HepG2 (cell line): ENCODE data around the gene JAK1. TPM values are rescaled to one million over a fixed set of nuclear protein-coding genes. Genes with fewer than 3 reads are reported as not detected.

Experiments
- ATAC-seq: fragments of 200-7000 bp; cut with Tn5 transposase; 3 replicates; pipeline ENCODE4 v1.9.1; 2020; ENCODE audit warnings: mild to moderate bottlenecking, moderate library complexity
- BruUV-seq: library from RNA; stranded (reverse); fragments of 400-500 nt; replicated peaks from 2 replicates; lab custom pipeline; 2021; lab: Mats Ljungman, UMichigan
- CTCF ChIA-PET: fragments of 300-600 bp; formaldehyde crosslinking; extraction: SDS; loops from one replicate; lab custom pipeline; 2021; ENCODE audit warnings: low total read pairs, inconsistent platforms, low intra/inter-chr PET ratio; lab: Yijun Ruan, JAX
- POLR2A ChIA-PET: fragments of 350-600 bp; sonication (Branson Sonifier 250); formaldehyde crosslinking; loops from one replicate; lab custom pipeline; 2020; ENCODE audit warnings: antibody characterized with exemption, inconsistent platforms; lab: Yijun Ruan, JAX
- DNase-seq: peaks from one replicate; pipeline ENCODE4 v3.0.0-alpha.2; 2015; ENCODE audit warnings: low spot score
- FAIRE-seq: peaks from 3 replicates; lab custom pipeline; 2011; peaks lifted over from hg19 to GRCh38; lab: Jason Lieb, UNC
- H2AFZ ChIP-seq: one replicate; pipeline ENCODE4 v1.6.1; 2011; ENCODE audit warnings: low read length, inconsistent platforms
- H3K27ac ChIP-seq: fragments of 300-600 bp; 3 replicates; pipeline ENCODE4 v1.8.0; 2011; ENCODE audit warnings: mixed run types, mild to moderate bottlenecking, mixed read lengths, low read length, inconsistent platforms; ENCODE audit not compliant: insufficient read depth; ENCODE audit errors: extremely low read length
- H3K27me3 ChIP-seq, 2 experiments: fragments of 200-600 bp in 1 of 2; 2 replicates in 1 of 2; 3 replicates in 1 of 2; pipeline versions ENCODE4 v1.6.0 to v1.8.0; 2011; ENCODE audit warnings: low read length in 2 of 2, mild to moderate bottlenecking in 2 of 2, moderate library complexity in 2 of 2, inconsistent platforms in 1 of 2; ENCODE audit not compliant: insufficient read depth in 2 of 2, control insufficient read depth in 1 of 2
- H3K36me3 ChIP-seq, 2 experiments: fragments of 200-600 bp in 1 of 2; replicated peaks in 1 of 2; 2 replicates in 1 of 2; 3 replicates in 1 of 2; pipeline versions ENCODE4 v1.5.1 to v1.8.0; 2011; ENCODE audit warnings: low read length in 2 of 2, inconsistent platforms in 1 of 2; ENCODE audit not compliant: insufficient read depth in 2 of 2, control insufficient read depth in 1 of 2
- H3K4me1 ChIP-seq: 2 replicates; pipeline ENCODE4 v1.5.1; 2012; ENCODE audit warnings: low read length, inconsistent platforms; ENCODE audit not compliant: insufficient read depth
- H3K4me2 ChIP-seq: 2 replicates; pipeline ENCODE4 v1.6.0; 2011; ENCODE audit warnings: low read depth, low read length, inconsistent platforms
- H3K4me3 ChIP-seq, 3 experiments: fragments of 200-600 bp in 1 of 3; sonication (generic), shearing (Covaris generic) in 1 of 3; replicated peaks in 1 of 3; 2 replicates each; pipeline ENCODE4 v1.5.1; 2011 to 2016; ENCODE audit warnings: low read length in 3 of 3, inconsistent platforms in 2 of 3, low read depth in 2 of 3, mild to moderate bottlenecking in 2 of 3, control low read depth in 1 of 3, mixed read lengths in 1 of 3; ENCODE audit not compliant: insufficient read depth in 1 of 3
- H3K79me2 ChIP-seq: one replicate; pipeline ENCODE4 v1.6.1; 2011; ENCODE audit warnings: low read length, inconsistent platforms; ENCODE audit not compliant: insufficient read depth
- H3K9ac ChIP-seq: 2 replicates; pipeline ENCODE4 v1.6.0; 2011; ENCODE audit warnings: mild to moderate bottlenecking, low read depth, low read length, inconsistent platforms; ENCODE audit not compliant: insufficient read depth
- H3K9me3 ChIP-seq: 2 replicates; pipeline ENCODE4 v1.5.1; 2012; ENCODE audit warnings: mild to moderate bottlenecking, low read length
- H4K20me1 ChIP-seq: 2 replicates; pipeline ENCODE4 v1.6.0; 2011; ENCODE audit warnings: inconsistent platforms, mild to moderate bottlenecking, low read length, moderate library complexity; ENCODE audit not compliant: insufficient read depth
- EHMT2 ChIP-seq: fragments of 200-600 bp; sonication (generic); IDR thresholded peaks from 2 replicates; pipeline ENCODE4 v1.7.0; 2017; ENCODE audit warnings: antibody characterized with exemption, low read depth, low read length, borderline replicate concordance
- ELF3 ChIP-seq: IDR thresholded peaks from 2 replicates; pipeline ENCODE4 v1.6.1; 2016; ENCODE audit warnings: missing genetic modification reagents, missing compliant biosample characterization
- GABPA ChIP-seq, 2 experiments: IDR thresholded peaks; 2 replicates each; pipeline ENCODE4 v1.6.1; 2011 to 2016; ENCODE audit warnings: low read depth in 2 of 2, low read length in 1 of 2, missing biosample characterization in 1 of 2, missing genetic modification characterization in 1 of 2
- MED13 ChIP-seq: sonication (generic); formaldehyde crosslinking; IDR thresholded peaks from 2 replicates; pipeline ENCODE4 v1.5.0; 2020; ENCODE audit warnings: missing genetic modification reagents
- ZBTB38 ChIP-seq: sonication (generic); formaldehyde crosslinking; IDR thresholded peaks from 2 replicates; pipeline ENCODE4 v1.5.1; 2020; ENCODE audit warnings: mild to moderate bottlenecking, missing genetic modification reagents
- ZNF768 ChIP-seq: sonication (generic); formaldehyde crosslinking; IDR thresholded peaks from 2 replicates; pipeline ENCODE4 v1.4.0; 2020; ENCODE audit warnings: missing genetic modification reagents
- WGBS: methylation state at CpG from one replicate; pipeline ENCODE4 v1.1.6; 2017; ENCODE audit warnings: low lambda C conversion rate; 5-methylcytosine and 5-hydroxymethylcytosine counted together
- in situ Hi-C: cut with HindIII; loops from 2 replicates; pipeline ENCODE4 v1.10.0; 2017; ENCODE audit warnings: low pct_unique_long_range_greater_than_20kb; ENCODE audit not compliant: extremely low pct_ligation_motif_present
- intact Hi-C: fragments of 100-400 bp; cut with micrococcal nuclease; formaldehyde crosslinking; loops from one replicate; pipeline ENCODE4 v1.10.0; 2022; ENCODE audit not compliant: unreplicated experiment
- polyA plus RNA-seq, 8 experiments: library from polyadenylated mRNA; depleted of rRNA in 3 of 8; stranded (reverse) in 7 of 8; unstranded in 1 of 8; fragments of >200 nt; fragmentation: Illumina TruSeq in 4 of 8; extraction: Trizol in 4 of 8; gene quantifications; 2 replicates each; pipeline versions ENCODE4 v1.2.1 to v1.2.3, GENCODE V29; 2011 to 2016; ENCODE audit warnings: low read depth in 4 of 8, missing spikeins in 1 of 8, mixed read lengths in 1 of 8; ENCODE audit not compliant: insufficient read depth in 1 of 8
- total RNA-seq, 5 experiments: library from RNA; depleted of rRNA; stranded (reverse); fragments of >200 nt; fragmentation: Illumina TruSeq; extraction: Trizol; gene quantifications; 2 replicates each; pipeline ENCODE4 v1.2.3, GENCODE V29; 2016; ENCODE audit warnings: low read depth in 1 of 5
- TF ChIP-seq, protein P1 (sequence below): sonication (generic); formaldehyde crosslinking; IDR thresholded peaks from 2 replicates; pipeline ENCODE4 v1.4.0; 2020; ENCODE audit warnings: low read depth, missing genetic modification reagents

JAK1 gene
- total and polyA plus RNA-seq, 2 of the 13 experiments (the other 11 are each of a cell fraction or from before 2014, with no cell fraction given): 23.9 to 42.4 TPM

DNA sequence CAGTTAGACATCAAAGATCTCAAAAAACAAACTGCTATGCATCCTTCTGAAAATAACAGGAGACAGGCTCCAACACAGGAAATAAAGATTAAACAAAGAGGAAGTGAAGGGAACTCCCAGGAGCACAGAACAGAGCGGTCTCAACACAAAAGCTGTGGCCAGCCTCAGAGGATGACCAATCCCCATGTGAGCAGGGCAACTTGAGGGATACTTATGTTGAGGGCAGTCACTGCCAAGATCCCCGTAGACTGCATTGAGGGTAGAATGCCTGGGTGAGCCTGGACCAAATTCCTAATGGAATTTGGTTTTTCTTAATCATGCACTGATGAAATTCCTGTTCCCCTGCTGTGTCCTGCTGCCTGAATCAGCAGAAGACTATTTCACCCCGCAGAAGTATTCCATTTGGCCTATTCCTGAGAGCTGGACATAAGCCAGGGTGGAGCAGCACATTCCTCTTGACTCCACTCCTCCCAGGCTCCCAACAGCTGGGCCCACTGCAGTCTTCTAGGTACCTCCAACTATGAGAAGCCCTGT is 49.0 kb downstream of the JAK1 start:
- Histone ChIP-seq H3K9ac (no peak overlapping the region), H3K27me3 (no peaks in the 10 kb centered on the region), H2AFZ (no peak overlapping the region), H3K4me1 (peaks cover 82% of the 10 kb centered on the region), H4K20me1 (no peaks in the 10 kb centered on the region), H3K36me3 (no peaks in the 10 kb centered on the region), H3K27ac (peak overlapping the region; percentile 91), H3K9me3 (no peaks in the 10 kb centered on the region), H3K4me3 (no peak overlapping the region), H3K4me2 (peak overlapping the region; percentile 10; the same call in 1 of the 2 replicates), H3K79me2 (peaks cover 80% of the 10 kb centered on the region)
- BruUV-seq: no TSS peak
- FAIRE-seq (no peak), DNase-seq (peak; percentile 60), ATAC-seq (peak; percentile 38)
- WGBS: 79% methylated on average over 3 of the region's 3 CpGs
- no peak for TF ChIP-seq GABPA (IDR thresholded peaks at IDR 0.05; ENCODE audit: low read depth, low read length)
- peak; percentile 50; the same call in 1 of the 2 replicates for TF ChIP-seq GABPA (CRISPR knock-in tag; IDR thresholded peaks at IDR 0.05; ENCODE audit: low read depth)
- TF ChIP-seq, protein P1, sequence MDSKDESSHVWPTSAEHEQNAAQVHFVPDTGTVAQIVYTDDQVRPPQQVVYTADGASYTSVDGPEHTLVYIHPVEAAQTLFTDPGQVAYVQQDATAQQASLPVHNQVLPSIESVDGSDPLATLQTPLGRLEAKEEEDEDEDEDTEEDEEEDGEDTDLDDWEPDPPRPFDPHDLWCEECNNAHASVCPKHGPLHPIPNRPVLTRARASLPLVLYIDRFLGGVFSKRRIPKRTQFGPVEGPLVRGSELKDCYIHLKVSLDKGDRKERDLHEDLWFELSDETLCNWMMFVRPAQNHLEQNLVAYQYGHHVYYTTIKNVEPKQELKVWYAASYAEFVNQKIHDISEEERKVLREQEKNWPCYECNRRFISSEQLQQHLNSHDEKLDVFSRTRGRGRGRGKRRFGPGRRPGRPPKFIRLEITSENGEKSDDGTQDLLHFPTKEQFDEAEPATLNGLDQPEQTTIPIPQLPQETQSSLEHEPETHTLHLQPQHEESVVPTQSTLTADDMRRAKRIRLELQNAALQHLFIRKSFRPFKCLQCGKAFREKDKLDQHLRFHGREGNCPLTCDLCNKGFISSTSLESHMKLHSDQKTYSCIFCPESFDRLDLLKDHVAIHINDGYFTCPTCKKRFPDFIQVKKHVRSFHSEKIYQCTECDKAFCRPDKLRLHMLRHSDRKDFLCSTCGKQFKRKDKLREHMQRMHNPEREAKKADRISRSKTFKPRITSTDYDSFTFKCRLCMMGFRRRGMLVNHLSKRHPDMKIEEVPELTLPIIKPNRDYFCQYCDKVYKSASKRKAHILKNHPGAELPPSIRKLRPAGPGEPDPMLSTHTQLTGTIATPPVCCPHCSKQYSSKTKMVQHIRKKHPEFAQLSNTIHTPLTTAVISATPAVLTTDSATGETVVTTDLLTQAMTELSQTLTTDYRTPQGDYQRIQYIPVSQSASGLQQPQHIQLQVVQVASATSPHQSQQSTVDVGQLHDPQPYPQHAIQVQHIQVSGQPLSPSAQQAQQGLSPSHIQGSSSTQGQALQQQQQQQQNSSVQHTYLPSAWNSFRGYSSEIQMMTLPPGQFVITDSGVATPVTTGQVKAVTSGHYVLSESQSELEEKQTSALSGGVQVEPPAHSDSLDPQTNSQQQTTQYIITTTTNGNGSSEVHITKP (CRISPR knock-in tag): peak; percentile 91; the same call in 1 of the 2 replicates
- TF ChIP-seq ZBTB38: peak; percentile 47; the same call in 1 of the 2 replicates
- no peak for TF ChIP-seq ZNF768 (CRISPR knock-in tag)
- TF ChIP-seq EHMT2: 0 out of 2 replicates have a peak, but pooled peaks have one; percentile 13
- 0 out of 2 replicates have a peak, but pooled peaks have one; percentile 8 for TF ChIP-seq ELF3 (CRISPR knock-in tag)
- TF ChIP-seq MED13 (CRISPR knock-in tag): no peak
- in situ Hi-C loops (no loop called here), intact Hi-C loops (loop anchor here (2.0 kb wide), 1 partner anchor 19 kb away; no protein-coding TSS in a partner anchor)
- ChIA-PET CTCF (no interaction called here), POLR2A (interaction anchor here (1.3 to 1.6 kb wide), 3 partner anchors 17 to 31 kb away, joined by 3 read pairs; no protein-coding TSS in a partner anchor)
